Measurements from ENCODE around the gene ADPRHL1.

ADPRHL1 gene

GRCh38 chr13:113452942-113453901, at the start of gene ADPRHL1:
TSS of gene ADPRHL1 (minus strand) at chr13:113453488. CDS start at chr13:113453437, 51 bp downstream.
- no peak for DNase-seq

GRCh38 chr13:113502686-113503085, 49.4 kb upstream of the ADPRHL1 start:
- no peak for DNase-seq

GRCh38 chr13:113500530-113501265, 47.4 kb upstream of the ADPRHL1 start:
- DNase-seq, result no peak

- no peak for DNase-seq
Measured at GRCh38 chr13:113499936-113500335, 46.6 kb upstream of the ADPRHL1 start.

- DNase-seq, result no peak
Measured at GRCh38 chr13:113498905-113499304, 45.6 kb upstream of the ADPRHL1 start.

- no peak for DNase-seq
Measured at GRCh38 chr13:113497217-113497616, 43.9 kb upstream of the ADPRHL1 start.

- no peak for DNase-seq
Measured at GRCh38 chr13:113495494-113496210, 42.4 kb upstream of the ADPRHL1 start.

- DNase-seq, result no peak
Measured at GRCh38 chr13:113493315-113493951, 40.1 kb upstream of the ADPRHL1 start.

GRCh38 chr13:113491982-113492381, 38.7 kb upstream of the ADPRHL1 start:
- DNase-seq, result no peak

- no peak for DNase-seq
Measured at GRCh38 chr13:113491418-113491883, 38.2 kb upstream of the ADPRHL1 start.

GRCh38 chr13:113490496-113491417, 37.5 kb upstream of the ADPRHL1 start, which contains the start of gene DCUN1D2:
TSS of gene DCUN1D2 (minus strand) at chr13:113490711. CDS start at chr13:113490669, 42 bp downstream.
- DNase-seq, result peak; percentile 85

GRCh38 chr13:113489549-113490495, 36.5 kb upstream of the ADPRHL1 start:
- DNase-seq, result peak; percentile 61

GRCh38 chr13:113489171-113489548, 35.9 kb upstream of the ADPRHL1 start:
- no peak for DNase-seq

- no peak for DNase-seq
Measured at GRCh38 chr13:113488283-113488682, 35.0 kb upstream of the ADPRHL1 start.

- DNase-seq, result no peak
Measured at GRCh38 chr13:113486698-113487097, 33.4 kb upstream of the ADPRHL1 start.

GRCh38 chr13:113485545-113485944, 32.3 kb upstream of the ADPRHL1 start:
- no peak for DNase-seq

- DNase-seq, result no peak
Measured at GRCh38 chr13:113483504-113484293, 30.4 kb upstream of the ADPRHL1 start.

GRCh38 chr13:113483081-113483480, 29.8 kb upstream of the ADPRHL1 start:
- DNase-seq, result no peak

GRCh38 chr13:113479179-113479578, 25.9 kb upstream of the ADPRHL1 start:
- no peak for DNase-seq
